Measurements from ENCODE around the gene CUBN. TPM values are rescaled to one million over a fixed set of nuclear protein-coding genes. Genes with fewer than 3 reads are reported as not detected.
A peak's percentile ranks its signal among the peaks of the same experiment; 100 is the strongest.

CUBN gene
- total and polyA plus RNA-seq, 8 donors: under 0.01 to 16.3 (median 1.2) TPM

DNA sequence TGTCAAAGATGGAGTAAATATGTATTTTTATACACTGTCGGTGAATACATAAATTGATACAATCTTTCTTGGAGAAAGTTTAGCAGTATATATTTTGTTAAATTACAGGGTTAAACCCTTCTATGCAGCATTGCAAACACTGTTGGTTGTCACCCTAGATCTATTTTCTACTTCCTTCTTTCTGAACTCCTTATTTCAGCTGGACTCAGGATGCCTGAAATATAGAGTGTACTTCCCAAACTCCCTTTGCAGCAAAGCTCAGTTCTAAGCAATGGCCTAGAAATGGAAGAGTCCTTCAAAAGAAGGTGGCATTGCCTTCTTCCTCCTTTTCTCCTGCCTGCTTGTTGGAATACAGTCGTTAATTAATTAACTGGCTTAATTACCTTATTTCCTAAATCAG is 20.6 kb downstream of the CUBN start:
- Histone ChIP-seq H3K27me3 (no peaks in the 10 kb centered on the region), H3K9me3 (no peaks in the 10 kb centered on the region), H3K4me3 (no peak overlapping the region), H3K4me1 (no peaks in the 10 kb centered on the region), H3K27ac (no peak overlapping the region), H3K36me3 (no peaks in the 10 kb centered on the region)
- no peak for DNase-seq
- TF ChIP-seq CTCF (IDR thresholded peaks at IDR 0.05) (no peak), EP300 (IDR thresholded peaks at IDR 0.05) (no peak), POLR2A (IDR thresholded peaks at IDR 0.05) (no peak), POLR2AphosphoS5 (IDR thresholded peaks at IDR 0.05) (no peak)
- WGBS, 5 donors: 85 to 97% (median 96%) methylated on average over 2 of the region's 2 CpGs
- intact Hi-C loops (cut with DNase I; ENCODE audit: low total_unique reads): no loop called here

DNA sequence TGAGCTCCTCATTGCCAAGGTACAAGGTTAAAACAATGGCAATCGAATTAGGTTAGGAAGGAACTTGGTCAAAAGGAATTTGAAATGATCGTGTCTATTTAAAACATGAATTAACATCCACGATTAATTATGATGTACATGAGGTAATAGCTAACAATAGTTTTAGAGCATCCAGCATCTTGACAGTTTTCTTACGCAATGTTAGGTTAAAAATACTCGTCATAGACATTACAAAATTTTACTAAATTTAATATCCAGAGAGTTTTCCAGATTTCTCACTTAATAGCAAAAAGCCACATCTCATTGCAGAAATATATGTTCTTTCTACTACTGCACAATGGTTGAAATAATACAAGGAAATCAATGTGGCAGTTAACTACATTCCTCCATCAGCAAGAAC is 22.6 kb downstream of the CUBN start:
- Histone ChIP-seq H3K27me3 (no peaks in the 10 kb centered on the region), H3K27ac (no peak overlapping the region), H3K4me1 (no peaks in the 10 kb centered on the region), H3K9me3 (no peaks in the 10 kb centered on the region), H3K36me3 (no peaks in the 10 kb centered on the region), H3K4me3 (no peak overlapping the region)
- WGBS, 5 donors: 88 to 94% (median 90%) methylated on average over 5 of the region's 5 CpGs
- intact Hi-C loops (cut with DNase I; ENCODE audit: low total_unique reads): no loop called here
- TF ChIP-seq POLR2AphosphoS5 (IDR thresholded peaks at IDR 0.05): no peak
- no peak for TF ChIP-seq CTCF (IDR thresholded peaks at IDR 0.05)
- no peak for DNase-seq

DNA sequence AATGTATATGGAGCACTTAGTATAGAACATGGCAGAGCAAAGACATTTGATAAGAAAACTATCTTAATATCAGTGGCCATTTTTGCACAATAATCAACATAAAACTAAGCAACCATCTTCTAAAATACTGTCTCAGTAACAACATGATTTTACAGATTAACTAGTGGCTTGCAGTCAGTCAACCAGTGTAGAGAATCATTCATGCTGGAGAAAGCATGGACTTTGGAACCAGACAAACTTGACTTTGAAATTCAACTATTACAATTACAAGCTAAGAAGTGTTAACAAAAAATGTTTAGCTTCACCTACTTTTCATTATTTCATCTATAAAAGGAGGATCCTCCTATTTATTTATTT is 27.7 kb downstream of the CUBN start:
- Histone ChIP-seq H3K4me3 (no peak overlapping the region), H3K4me1 (no peaks in the 10 kb centered on the region), H3K9me3 (no peaks in the 10 kb centered on the region), H3K27ac (no peak overlapping the region), H3K27me3 (no peaks in the 10 kb centered on the region), H3K36me3 (no peaks in the 10 kb centered on the region)
- TF ChIP-seq POLR2AphosphoS5 (IDR thresholded peaks at IDR 0.05) (no peak), CTCF (IDR thresholded peaks at IDR 0.05) (no peak), EP300 (IDR thresholded peaks at IDR 0.05) (no peak), POLR2A (IDR thresholded peaks at IDR 0.05) (no peak)
- no peak for DNase-seq
- intact Hi-C loops (cut with DNase I; ENCODE audit: low total_unique reads): no loop called here

DNA sequence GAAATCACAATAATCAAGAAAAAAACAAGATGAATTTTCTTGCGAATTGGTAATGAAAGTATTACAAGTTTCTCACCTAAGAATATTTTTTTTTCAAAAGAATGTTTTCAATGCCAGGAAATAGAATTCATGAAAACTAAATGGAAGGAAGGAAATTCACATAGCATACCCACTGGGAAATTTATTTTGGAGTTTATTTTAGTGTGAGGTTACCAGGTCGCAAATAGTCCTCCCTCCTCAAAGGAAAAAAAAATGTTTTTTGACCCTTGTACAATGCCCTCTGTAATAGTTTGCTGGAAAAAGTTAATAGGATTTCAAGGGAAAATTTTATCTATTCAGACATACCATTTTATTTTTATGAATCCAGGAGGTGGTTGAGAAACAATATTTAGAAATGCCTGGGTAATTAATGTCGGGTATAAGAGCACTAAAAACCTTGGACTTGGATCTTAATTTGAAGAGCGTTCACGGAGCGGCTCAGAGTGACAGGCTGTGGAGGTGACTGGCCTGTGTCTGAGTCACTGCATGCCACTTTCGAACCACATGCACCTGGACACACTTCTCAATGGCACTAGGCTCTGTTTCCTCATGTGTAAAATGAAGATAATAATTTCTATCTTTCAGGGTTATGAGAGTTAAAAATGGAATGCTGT is 28.2 kb downstream of the CUBN start:
- 77 to 85% (median 83%) methylated on average over 7 of the region's 7 CpGs for WGBS, 5 donors
- Histone ChIP-seq H3K9me3 (no peaks in the 10 kb centered on the region), H3K27me3 (no peaks in the 10 kb centered on the region), H3K4me3 (no peak overlapping the region), H3K4me1 (no peaks in the 10 kb centered on the region), H3K27ac (peak overlapping the region in 1 of 5 donors; percentile 3), H3K36me3 (no peaks in the 10 kb centered on the region)
- no peak for DNase-seq
- intact Hi-C loops (cut with DNase I; ENCODE audit: low total_unique reads): no loop called here
- TF ChIP-seq EP300 (IDR thresholded peaks at IDR 0.05) (no peak), POLR2A (IDR thresholded peaks at IDR 0.05) (no peak), CTCF (IDR thresholded peaks at IDR 0.05) (no peak), POLR2AphosphoS5 (IDR thresholded peaks at IDR 0.05) (no peak)
